ENCODE data around the gene ACACB. TPM values are rescaled to one million over a fixed set of nuclear protein-coding genes. Genes with fewer than 3 reads are reported as not detected.
A peak's percentile ranks its signal among the peaks of the same experiment; 100 is the strongest.

ACACB gene
- polyA plus RNA-seq, 2 of the 4 experiments (the other 2 are of a cell fraction), result 6.8 to 7.6 TPM

GRCh38 chr12:109110988-109111495, 5.3 kb upstream of the ACACB start (continued):
- TF ChIP-seq PBX3 (IDR thresholded peaks at IDR 0.05), result 0 out of 2 replicates have a peak, but pooled peaks have one; percentile 24
- no peak for TF ChIP-seq NPAS2 (CRISPR knock-in tag; IDR thresholded peaks at IDR 0.05; ENCODE audit: borderline replicate concordance)
- TF ChIP-seq CHD4 (IDR thresholded peaks at IDR 0.05; ENCODE audit: borderline replicate concordance), result no peak

- ChIA-PET CTCF (interaction anchor here (0.6 to 4.2 kb wide), 31 partner anchors 8 to 516 kb away, joined by 3 to 58 read pairs (median 5); no protein-coding TSS in a partner anchor), POLR2A (interaction anchor here (0.6 kb wide), 2 partner anchors 20 to 41 kb away, joined by 3 to 4 read pairs; no protein-coding TSS in a partner anchor)
- Histone ChIP-seq H3K27ac (no peak overlapping the region; a peak in 1 of 6 replicates), H3K4me3 (no peak overlapping the region), H3K4me2 (no peak overlapping the region), H3K4me1 (peaks cover 11% of the 10 kb centered on the region), H3K9me3 (no peaks in the 10 kb centered on the region)
- no peak for FAIRE-seq
- no peak for ATAC-seq
- TF ChIP-seq HOXB5 (CRISPR knock-in tag; IDR thresholded peaks at IDR 0.05) (no peak), HDAC2 (IDR thresholded peaks at IDR 0.05) (no peak), ESRRA (IDR thresholded peaks at IDR 0.05; ENCODE audit: borderline replicate concordance, low read length) (no peak)
- WGBS (ENCODE audit: missing lambda C conversion rate), result 81% methylated on average over 11 of the region's 11 CpGs
- no peak for DNase-seq (ENCODE audit: low read depth in 1 of 2, low spot score in 1 of 2)
Observed at GRCh38 chr12:109112720-109113465, 3.5 kb upstream of the ACACB start.

DNA sequence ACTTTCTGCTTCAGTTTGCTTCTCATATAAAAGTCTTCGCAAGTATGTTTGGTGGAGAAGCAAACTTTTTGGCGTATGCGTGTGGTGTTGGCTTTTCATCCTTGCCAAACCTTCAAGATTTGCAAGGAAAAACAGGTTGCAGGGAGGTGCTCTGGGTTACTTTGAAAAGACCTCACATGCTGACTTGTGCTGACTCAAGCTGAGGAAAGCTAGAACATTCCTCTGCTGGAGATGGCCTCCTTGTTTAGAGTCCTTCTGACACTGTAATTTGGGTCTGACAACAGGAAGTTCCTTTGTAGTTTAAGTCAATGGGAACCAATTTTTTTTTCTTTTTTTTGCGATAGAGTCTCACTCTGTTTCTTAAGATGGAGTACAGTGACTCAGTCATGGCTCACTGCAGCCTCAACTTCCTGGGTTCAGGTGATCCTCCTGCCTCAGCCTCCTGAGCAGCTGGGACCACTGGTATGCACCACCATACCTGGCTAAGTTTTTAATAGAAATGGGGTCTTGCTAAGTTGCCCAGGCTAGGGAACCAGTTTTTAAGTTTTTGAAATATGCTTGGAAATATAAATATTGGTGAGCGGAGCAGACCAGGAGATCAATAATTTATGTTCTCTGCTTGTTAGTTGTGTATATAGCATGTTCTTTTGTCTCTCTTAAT, 2.6 kb upstream of the ACACB start:
- no peak for FAIRE-seq
- 92% methylated on average over 5 of the region's 5 CpGs for WGBS (ENCODE audit: missing lambda C conversion rate)
- ChIA-PET CTCF (interaction anchor here (1.0 to 4.2 kb wide), 10 partner anchors 14 to 279 kb away, joined by 3 to 58 read pairs (median 3); no protein-coding TSS in a partner anchor), POLR2A (no interaction called here)
- Histone ChIP-seq H3K4me1 (peaks cover 11% of the 10 kb centered on the region), H3K4me2 (no peak overlapping the region; the same call in 2 of the 3 replicates), H3K9me3 (no peaks in the 10 kb centered on the region), H3K4me3 (no peak overlapping the region), H3K27ac (no peak overlapping the region; a peak in 1 of 6 replicates)
- TF ChIP-seq EHF (CRISPR knock-in tag; IDR thresholded peaks at IDR 0.05), result no peak
- TF ChIP-seq, protein P1, sequence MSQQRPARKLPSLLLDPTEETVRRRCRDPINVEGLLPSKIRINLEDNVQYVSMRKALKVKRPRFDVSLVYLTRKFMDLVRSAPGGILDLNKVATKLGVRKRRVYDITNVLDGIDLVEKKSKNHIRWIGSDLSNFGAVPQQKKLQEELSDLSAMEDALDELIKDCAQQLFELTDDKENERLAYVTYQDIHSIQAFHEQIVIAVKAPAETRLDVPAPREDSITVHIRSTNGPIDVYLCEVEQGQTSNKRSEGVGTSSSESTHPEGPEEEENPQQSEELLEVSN (IDR thresholded peaks at IDR 0.05; ENCODE audit: borderline replicate concordance, low read depth), result no peak
- TF ChIP-seq RAD21 (conservative IDR thresholded peaks at IDR 0.05 in 1 of 2, IDR thresholded peaks at IDR 0.05 in 1 of 2), result no peak
- no peak for TF ChIP-seq CEBPB (IDR thresholded peaks at IDR 0.05)
- TF ChIP-seq PBX3 (IDR thresholded peaks at IDR 0.05), result no peak
- no peak for TF ChIP-seq NPAS2 (CRISPR knock-in tag; IDR thresholded peaks at IDR 0.05; ENCODE audit: borderline replicate concordance)
- no peak for TF ChIP-seq FOSL2 (IDR thresholded peaks at IDR 0.05)
- TF ChIP-seq FOSL2 (CRISPR knock-in tag; IDR thresholded peaks at IDR 0.05), result no peak
- no peak for TF ChIP-seq FOSB (CRISPR knock-in tag; IDR thresholded peaks at IDR 0.05)
- TF ChIP-seq, protein P2, sequence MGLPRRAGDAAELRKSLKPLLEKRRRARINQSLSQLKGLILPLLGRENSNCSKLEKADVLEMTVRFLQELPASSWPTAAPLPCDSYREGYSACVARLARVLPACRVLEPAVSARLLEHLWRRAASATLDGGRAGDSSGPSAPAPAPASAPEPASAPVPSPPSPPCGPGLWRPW (IDR thresholded peaks at IDR 0.05), result no peak
- no peak for TF ChIP-seq MAZ (IDR thresholded peaks at IDR 0.05; ENCODE audit: borderline replicate concordance, low read depth, low read length)
- no peak for TF ChIP-seq HMGXB4 (CRISPR knock-in tag; IDR thresholded peaks at IDR 0.05; ENCODE audit: borderline replicate concordance)
- no peak for TF ChIP-seq GATA3 (IDR thresholded peaks at IDR 0.05; ENCODE audit: borderline replicate concordance)
- no peak for TF ChIP-seq CHD2 (IDR thresholded peaks at IDR 0.05; ENCODE audit: low read length, partially characterized antibody)
- TF ChIP-seq, protein P3, sequence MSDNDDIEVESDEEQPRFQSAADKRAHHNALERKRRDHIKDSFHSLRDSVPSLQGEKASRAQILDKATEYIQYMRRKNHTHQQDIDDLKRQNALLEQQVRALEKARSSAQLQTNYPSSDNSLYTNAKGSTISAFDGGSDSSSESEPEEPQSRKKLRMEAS (IDR thresholded peaks at IDR 0.05), result no peak
- no peak for TF ChIP-seq KDM1A (IDR thresholded peaks at IDR 0.05; ENCODE audit: low read depth)
- TF ChIP-seq USF2 (IDR thresholded peaks at IDR 0.05), result no peak
- no peak for TF ChIP-seq BHLHE40 (IDR thresholded peaks at IDR 0.05; ENCODE audit: low read depth, low read length)
- no peak for TF ChIP-seq ELK1 (IDR thresholded peaks at IDR 0.05; ENCODE audit: low read depth, low read length)
- TF ChIP-seq ZSCAN20 (CRISPR knock-in tag; IDR thresholded peaks at IDR 0.05), result no peak
- ATAC-seq, result no peak
- no peak for DNase-seq (ENCODE audit: low read depth in 1 of 2, low spot score in 1 of 2)
